HepG2 (cell line): Measurements from ENCODE around the gene DGCR8. TPM values are rescaled to one million over a fixed set of nuclear protein-coding genes. Genes with fewer than 3 reads are reported as not detected.
A peak's percentile ranks its signal among the peaks of the same experiment; 100 is the strongest.

ENCODE experiments used
- AFF4 ChIP-seq: sonication (generic); formaldehyde crosslinking; IDR thresholded peaks from 2 replicates; pipeline ENCODE4 v1.4.0; 2020; ENCODE audit warnings: missing genetic modification reagents
- FOXO4 ChIP-seq: sonication (generic); formaldehyde crosslinking; conservative IDR thresholded peaks from 2 replicates; pipeline ENCODE4 v1.8.1; 2023; ENCODE audit warnings: missing genetic modification reagents
- FOXP4 ChIP-seq: sonication (generic); formaldehyde crosslinking; IDR thresholded peaks from 2 replicates; pipeline ENCODE4 v1.4.0; 2020; ENCODE audit warnings: missing genetic modification reagents
- MYC ChIP-seq: sonication (generic); formaldehyde crosslinking; IDR thresholded peaks from 2 replicates; pipeline ENCODE4 v1.9.0; 2021; ENCODE audit warnings: missing genetic modification reagents, borderline replicate concordance
- NKX3-1 ChIP-seq: sonication (generic); formaldehyde crosslinking; IDR thresholded peaks from 2 replicates; pipeline ENCODE4 v1.5.0; 2020; ENCODE audit warnings: missing genetic modification reagents
- ZBTB7B ChIP-seq: sonication (generic); formaldehyde crosslinking; IDR thresholded peaks from 2 replicates; pipeline ENCODE4 v1.4.0; 2020; ENCODE audit warnings: missing genetic modification reagents
- ZNF318 ChIP-seq: sonication (generic); formaldehyde crosslinking; IDR thresholded peaks from 2 replicates; pipeline ENCODE4 v1.4.0; 2020; ENCODE audit warnings: mild to moderate bottlenecking, missing genetic modification reagents
- ZNF326 ChIP-seq: sonication (generic); formaldehyde crosslinking; IDR thresholded peaks from 2 replicates; pipeline ENCODE4 v1.4.0; 2020; ENCODE audit warnings: missing genetic modification reagents, borderline replicate concordance
- ZNF362 ChIP-seq: sonication (generic); formaldehyde crosslinking; IDR thresholded peaks from 2 replicates; pipeline ENCODE4 v1.4.0; 2020; ENCODE audit warnings: missing genetic modification reagents, mild to moderate bottlenecking, borderline replicate concordance
- ZNF768 ChIP-seq: sonication (generic); formaldehyde crosslinking; IDR thresholded peaks from 2 replicates; pipeline ENCODE4 v1.4.0; 2020; ENCODE audit warnings: missing genetic modification reagents
- polyA plus RNA-seq, 8 experiments: library from polyadenylated mRNA; depleted of rRNA in 3 of 8; stranded (reverse) in 7 of 8; unstranded in 1 of 8; fragments of >200 nt; fragmentation: Illumina TruSeq in 4 of 8; extraction: Trizol in 4 of 8; gene quantifications; 2 replicates each; pipeline versions ENCODE4 v1.2.1 to v1.2.3, GENCODE V29; 2011 to 2016; ENCODE audit warnings: low read depth in 4 of 8, missing spikeins in 1 of 8, mixed read lengths in 1 of 8; ENCODE audit not compliant: insufficient read depth in 1 of 8
- total RNA-seq, 5 experiments: library from RNA; depleted of rRNA; stranded (reverse); fragments of >200 nt; fragmentation: Illumina TruSeq; extraction: Trizol; gene quantifications; 2 replicates each; pipeline ENCODE4 v1.2.3, GENCODE V29; 2016; ENCODE audit warnings: low read depth in 1 of 5

Gene DGCR8
- total and polyA plus RNA-seq, 2 of the 13 experiments (the other 11 are each of a cell fraction or from before 2014, with no cell fraction given), result 10.2 to 23.2 TPM

- no peak for TF ChIP-seq ZNF362 (CRISPR knock-in tag)
- TF ChIP-seq FOXO4 (CRISPR knock-in tag), result no peak
- peak; percentile 31; the same call in 1 of the 2 replicates for TF ChIP-seq ZNF768 (CRISPR knock-in tag)
- TF ChIP-seq FOXP4, result no peak
- no peak for TF ChIP-seq ZNF318 (CRISPR knock-in tag)
- peak; percentile 95 for TF ChIP-seq MYC (CRISPR knock-in tag)
- no peak for TF ChIP-seq ZNF326
- no peak for TF ChIP-seq AFF4 (CRISPR knock-in tag)
- no peak for TF ChIP-seq ZBTB7B (CRISPR knock-in tag)
- no peak for TF ChIP-seq NKX3-1 (CRISPR knock-in tag)
Measured at GRCh38 chr22:20084547-20085413, 4.7 kb downstream of the DGCR8 start (continued).
